ENCODE results near the gene BPIFB6.

DNA sequence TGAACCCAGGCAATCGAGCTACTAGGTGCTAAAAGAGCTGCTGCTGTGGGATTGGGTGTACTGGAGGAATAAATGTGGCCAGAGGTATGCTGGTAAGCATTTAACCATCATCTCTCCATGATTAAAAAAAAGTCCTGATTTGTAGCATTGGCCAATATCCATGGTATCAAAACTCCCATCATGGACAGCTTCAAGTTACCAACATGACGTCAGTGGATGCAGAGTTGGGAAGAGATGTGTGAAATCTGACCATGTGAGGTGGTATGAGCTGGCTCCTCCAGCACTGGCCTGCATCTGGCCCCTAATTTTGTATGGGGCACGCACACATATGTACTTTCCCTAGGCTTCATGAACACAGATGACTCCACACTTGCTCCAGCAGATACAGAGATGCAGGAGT is 59.7 kb downstream of the BPIFB6 start:
- TF ChIP-seq, protein P1, sequence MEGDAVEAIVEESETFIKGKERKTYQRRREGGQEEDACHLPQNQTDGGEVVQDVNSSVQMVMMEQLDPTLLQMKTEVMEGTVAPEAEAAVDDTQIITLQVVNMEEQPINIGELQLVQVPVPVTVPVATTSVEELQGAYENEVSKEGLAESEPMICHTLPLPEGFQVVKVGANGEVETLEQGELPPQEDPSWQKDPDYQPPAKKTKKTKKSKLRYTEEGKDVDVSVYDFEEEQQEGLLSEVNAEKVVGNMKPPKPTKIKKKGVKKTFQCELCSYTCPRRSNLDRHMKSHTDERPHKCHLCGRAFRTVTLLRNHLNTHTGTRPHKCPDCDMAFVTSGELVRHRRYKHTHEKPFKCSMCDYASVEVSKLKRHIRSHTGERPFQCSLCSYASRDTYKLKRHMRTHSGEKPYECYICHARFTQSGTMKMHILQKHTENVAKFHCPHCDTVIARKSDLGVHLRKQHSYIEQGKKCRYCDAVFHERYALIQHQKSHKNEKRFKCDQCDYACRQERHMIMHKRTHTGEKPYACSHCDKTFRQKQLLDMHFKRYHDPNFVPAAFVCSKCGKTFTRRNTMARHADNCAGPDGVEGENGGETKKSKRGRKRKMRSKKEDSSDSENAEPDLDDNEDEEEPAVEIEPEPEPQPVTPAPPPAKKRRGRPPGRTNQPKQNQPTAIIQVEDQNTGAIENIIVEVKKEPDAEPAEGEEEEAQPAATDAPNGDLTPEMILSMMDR (conservative IDR thresholded peaks at IDR 0.05 in 1 of 2, IDR thresholded peaks at IDR 0.05 in 1 of 2; ENCODE audit: low read depth in 1 of 2, low read length in 2 of 2): no peak
- no peak for TF ChIP-seq EZH2 (IDR thresholded peaks at IDR 0.05; ENCODE audit: low read length, missing control alignments)

Measured in fibroblast of lung (primary cell).